Thymus (tissue), 11 donors: Measurements from ENCODE around the gene PCBP3. TPM values are rescaled to one million over a fixed set of nuclear protein-coding genes. Genes with fewer than 3 reads are reported as not detected.

Source experiments
- DNase-seq, 9 donors: peaks; one replicate each; pipeline ENCODE4 v3.0.0-alpha.2; 2013; ENCODE audit warnings: low spot score in 9 of 9, low read depth in 6 of 9, missing footprints in 1 of 9
- H3K27ac ChIP-seq, 2 donors: one replicate each; pipeline ENCODE4 v1.5.1; 2013; ENCODE audit warnings: control low read depth in 1 of 2, low read depth in 1 of 2, low read length in 1 of 2, mild to moderate bottlenecking in 1 of 2, moderate library complexity in 1 of 2
- H3K27me3 ChIP-seq, 2 donors: one replicate each; pipeline ENCODE4 v1.5.1; 2013; ENCODE audit warnings: low read length in 1 of 2; ENCODE audit not compliant: control insufficient read depth in 2 of 2, insufficient read depth in 1 of 2
- H3K36me3 ChIP-seq, 2 donors: one replicate each; pipeline ENCODE4 v1.5.1; 2013; ENCODE audit warnings: low read length in 1 of 2, mild to moderate bottlenecking in 1 of 2, moderate library complexity in 1 of 2; ENCODE audit not compliant: control insufficient read depth in 2 of 2, insufficient read depth in 2 of 2
- H3K4me1 ChIP-seq, 2 donors: one replicate each; pipeline ENCODE4 v1.5.1; 2013; ENCODE audit warnings: low read length in 2 of 2; ENCODE audit not compliant: control insufficient read depth in 2 of 2, insufficient read depth in 2 of 2
- H3K4me3 ChIP-seq, 2 donors: one replicate each; pipeline ENCODE4 v1.5.1; 2013; ENCODE audit warnings: low read length in 2 of 2, control low read depth in 1 of 2, mild to moderate bottlenecking in 1 of 2
- H3K9me3 ChIP-seq, 2 donors: one replicate each; pipeline ENCODE4 v1.5.1; 2013; ENCODE audit warnings: low read length in 1 of 2, mild to moderate bottlenecking in 1 of 2; ENCODE audit not compliant: control insufficient read depth in 2 of 2, insufficient read depth in 1 of 2
- WGBS: extraction: QIAGEN DNeasy Blood & Tissue Kit; methylation state at CpG from one replicate; pipeline ENCODE4 v1.1.7; 2013; 5-methylcytosine and 5-hydroxymethylcytosine counted together
- polyA plus RNA-seq: library from polyadenylated mRNA; stranded (reverse); fragments of 200-250 nt; gene quantifications from one replicate; pipeline ENCODE4 v1.2.3, GENCODE V29; 2013
- total RNA-seq: library from RNA; stranded (reverse); fragments of 120-200 nt; gene quantifications from one replicate; pipeline ENCODE4 v1.2.4, GENCODE V29; 2013
- donor health status: healthy.

The PCBP3 gene
- total and polyA plus RNA-seq, 2 donors, result 12.8 to 44.9 TPM

DNA sequence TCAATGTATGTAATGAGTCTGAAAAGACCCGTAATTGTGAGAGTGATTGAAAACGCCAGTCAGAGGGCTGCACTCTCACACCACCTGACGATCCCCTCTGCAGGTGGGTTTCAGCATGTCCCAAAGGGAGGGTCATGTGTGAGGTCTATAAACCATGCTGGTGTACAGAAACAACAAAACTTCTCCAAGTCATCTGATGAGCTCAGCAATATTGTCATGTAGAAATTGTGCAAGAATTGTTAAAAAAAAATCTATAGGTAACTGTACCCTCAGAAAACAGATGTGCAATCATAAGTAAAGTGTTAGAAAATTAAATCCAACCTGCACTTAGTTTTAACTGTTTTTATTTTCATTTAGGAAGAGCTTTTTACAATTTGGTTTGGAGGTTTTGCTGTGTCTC is 152.5 kb downstream of the PCBP3 start:
- Histone ChIP-seq H3K9me3 (no peaks in the 10 kb centered on the region), H3K36me3 (peaks cover 9 to 16% of the 10 kb centered on the region in 2 donors), H3K4me3 (no peak overlapping the region), H3K27me3 (no peaks in the 10 kb centered on the region), H3K4me1 (peaks cover 0 to 12% of the 10 kb centered on the region in 2 donors), H3K27ac (no peak overlapping the region)
- WGBS, result 87% methylated on average over 3 of the region's 3 CpGs
- DNase-seq, result no peak

DNA sequence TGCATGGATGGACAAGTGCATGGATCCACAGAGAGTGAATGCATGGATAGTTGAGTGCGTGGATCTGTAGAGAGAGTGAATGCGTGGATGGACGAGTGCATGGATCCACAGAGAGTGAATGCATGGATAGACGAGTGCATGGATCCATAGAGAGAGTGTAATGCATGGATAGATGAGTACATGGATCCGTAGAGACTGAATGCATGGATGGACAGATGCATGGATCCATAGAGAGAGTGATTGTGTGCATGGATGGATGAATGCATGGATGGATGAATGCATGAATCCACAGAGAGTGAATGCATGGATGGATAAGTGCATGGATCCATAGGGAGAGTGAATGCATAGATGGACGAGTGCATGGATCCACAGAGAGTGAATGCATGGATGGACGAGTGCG is 153.8 kb downstream of the PCBP3 start:
- no peak for DNase-seq
- 75% methylated on average over 8 of the region's 8 CpGs for WGBS
- H3K27ac ChIP-seq, result no peak overlapping the region

DNA sequence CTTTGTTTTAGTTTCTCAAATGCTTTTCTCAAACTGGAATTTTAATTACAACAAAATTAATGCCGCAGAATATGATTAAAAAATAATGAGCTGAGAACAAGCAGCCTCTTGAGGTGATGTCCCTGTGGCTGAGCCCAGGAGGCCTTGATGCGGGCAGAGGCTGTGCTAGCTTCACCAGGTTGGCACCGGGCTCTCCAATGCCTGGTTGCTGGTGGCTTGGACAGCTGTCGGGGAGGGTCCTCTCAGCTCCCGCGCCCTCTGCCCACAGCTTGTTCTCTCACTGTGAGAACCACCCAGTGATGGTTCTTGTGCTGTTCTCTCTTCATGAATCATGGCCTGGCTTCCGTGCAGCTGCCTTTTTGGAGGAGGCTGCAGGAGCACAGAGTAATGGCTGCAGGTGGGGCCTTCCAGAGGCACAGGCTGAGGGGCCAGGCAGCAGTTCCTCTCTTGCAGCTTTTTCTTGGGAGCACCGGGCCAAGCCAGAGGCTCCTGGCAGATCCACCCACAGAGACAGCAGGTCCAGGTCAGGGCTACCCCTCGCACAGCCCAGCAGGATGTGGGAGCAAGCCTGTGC is 156.3 kb downstream of the PCBP3 start:
- H3K36me3 ChIP-seq, result peaks cover 3 to 8% of the 10 kb centered on the region in 2 donors
- no peak for DNase-seq
- 96% methylated on average over 9 of the region's 9 CpGs for WGBS
- H3K27me3 ChIP-seq, result no peaks in the 10 kb centered on the region
- peak overlapping the region in 1 of 2 donors; percentile 47 for H3K27ac ChIP-seq
- no peak overlapping the region for H3K4me3 ChIP-seq
- peaks cover 7 to 45% of the 10 kb centered on the region in 2 donors for H3K4me1 ChIP-seq
- peaks cover 0 to 7% of the 10 kb centered on the region in 2 donors for H3K9me3 ChIP-seq

More for the DNA sequence above, 153.8 kb downstream of the PCBP3 start:
- H3K27me3 ChIP-seq, result no peaks in the 10 kb centered on the region
- no peaks in the 10 kb centered on the region for H3K9me3 ChIP-seq
- H3K4me1 ChIP-seq, result peaks cover 0 to 22% of the 10 kb centered on the region in 2 donors
- H3K36me3 ChIP-seq, result peaks cover 11 to 12% of the 10 kb centered on the region in 2 donors
- no peak overlapping the region for H3K4me3 ChIP-seq

DNA sequence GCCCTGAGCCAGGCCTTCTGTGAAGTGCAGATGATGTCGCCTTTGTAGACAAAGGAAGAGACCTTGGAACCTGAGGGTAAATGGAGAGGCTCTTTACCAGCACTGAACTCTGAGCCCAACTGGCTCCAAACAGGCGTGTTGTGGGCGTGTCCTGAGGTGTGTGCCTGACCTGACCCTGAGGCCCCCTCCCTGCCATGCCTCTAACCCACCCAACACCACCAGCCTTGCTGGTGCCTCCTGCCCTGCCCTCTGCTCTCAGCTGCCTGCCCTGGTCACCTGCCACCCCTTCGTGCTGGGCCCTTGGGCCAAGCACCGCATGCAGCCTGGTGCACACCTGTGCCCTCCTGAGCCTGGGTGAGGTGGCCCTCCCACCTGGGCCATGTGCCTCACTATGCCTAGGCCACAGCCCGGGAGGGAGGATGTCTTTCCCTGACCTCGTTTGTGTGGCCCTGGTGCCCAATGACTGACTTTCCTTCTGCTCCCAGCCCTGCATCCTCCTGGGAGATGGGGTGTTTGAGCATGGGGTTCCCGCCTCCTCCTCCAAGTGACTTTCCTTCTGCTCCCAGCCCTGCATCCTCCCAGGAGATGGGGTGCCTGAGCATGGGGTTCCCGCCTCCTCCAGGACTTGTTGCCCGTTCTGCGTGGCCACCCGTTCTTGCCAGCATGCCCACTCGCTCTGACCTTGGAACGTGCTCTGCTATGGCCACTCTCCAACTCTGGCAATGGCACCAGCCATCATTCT is 157.0 kb downstream of the PCBP3 start:
- H3K27me3 ChIP-seq, result no peaks in the 10 kb centered on the region
- H3K4me3 ChIP-seq, result no peak overlapping the region
- WGBS, result 96% methylated on average over 14 of the region's 14 CpGs
- DNase-seq, result no peak
- H3K4me1 ChIP-seq, result peaks cover 12 to 52% of the 10 kb centered on the region in 2 donors
- peaks cover 3 to 10% of the 10 kb centered on the region in 2 donors for H3K36me3 ChIP-seq
- H3K9me3 ChIP-seq, result peaks cover 0 to 7% of the 10 kb centered on the region in 2 donors
- H3K27ac ChIP-seq, result peak overlapping the region in 1 of 2 donors; percentile 47

DNA sequence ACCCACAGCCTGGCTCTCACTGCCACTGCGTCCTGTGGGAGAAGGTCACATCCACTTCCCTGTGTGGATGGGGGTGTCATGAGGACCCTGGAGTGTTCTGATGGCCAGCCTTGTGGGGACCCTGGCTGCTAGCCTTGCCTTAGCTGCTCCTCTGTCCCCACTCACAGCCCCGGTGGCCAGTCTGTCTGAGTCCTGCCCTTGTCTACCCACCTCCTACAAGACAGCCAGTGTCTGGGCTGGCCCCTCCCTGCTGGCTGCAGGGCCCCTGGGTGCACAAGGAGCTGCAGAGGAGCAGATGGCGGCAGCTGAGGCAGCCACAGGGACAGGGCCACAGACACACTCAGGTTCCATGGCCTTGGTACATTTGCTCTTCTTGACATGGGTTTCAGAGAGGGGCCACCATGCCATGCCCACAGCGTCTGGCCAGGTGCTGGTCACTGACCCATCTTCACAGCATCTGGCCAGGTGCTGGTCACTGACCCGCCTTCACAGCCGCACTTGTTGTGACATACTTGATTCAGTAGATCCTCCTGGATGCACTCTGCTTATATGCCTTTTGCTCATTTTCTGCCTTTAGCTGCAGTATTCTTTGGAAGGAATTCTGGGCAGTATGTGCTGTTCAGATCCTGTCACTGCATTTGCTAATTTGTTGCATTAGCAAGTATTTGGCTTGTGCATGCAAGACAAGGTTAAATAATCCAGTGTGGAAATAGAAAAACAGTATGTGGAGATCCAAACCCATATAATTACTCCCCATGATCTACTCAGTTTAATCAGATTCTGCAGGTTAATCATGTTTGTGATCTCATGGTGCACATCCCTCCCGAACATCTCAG is 157.8 kb downstream of the PCBP3 start:
- Histone ChIP-seq H3K36me3 (peaks cover 3 to 18% of the 10 kb centered on the region in 2 donors), H3K4me1 (peaks cover 12 to 57% of the 10 kb centered on the region in 2 donors), H3K27me3 (no peaks in the 10 kb centered on the region), H3K27ac (no peak overlapping the region), H3K9me3 (peaks cover 0 to 7% of the 10 kb centered on the region in 2 donors), H3K4me3 (no peak overlapping the region)
- no peak for DNase-seq
- WGBS, result 96% methylated on average over 7 of the region's 7 CpGs

DNA sequence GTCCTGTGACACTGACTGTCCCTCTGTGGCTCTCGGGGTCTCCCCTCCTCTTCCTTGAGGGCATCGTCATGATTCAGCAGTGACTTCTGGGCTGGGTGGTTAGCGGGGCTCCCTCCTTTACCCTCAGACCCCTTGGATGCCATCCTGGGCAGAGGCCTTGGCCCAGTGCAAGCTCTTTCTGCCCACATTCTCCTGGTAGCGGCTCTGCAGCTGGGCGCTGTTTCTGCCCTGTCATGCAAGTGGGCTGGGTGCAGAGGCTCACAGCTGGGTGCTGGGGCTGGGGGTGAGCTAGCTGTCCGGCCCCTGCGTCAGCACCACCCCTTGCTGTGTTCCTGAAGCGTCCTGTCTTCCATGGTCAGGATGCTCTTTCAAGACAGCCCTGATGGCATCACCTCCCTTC is 158.5 kb downstream of the PCBP3 start:
- no peak overlapping the region for H3K4me3 ChIP-seq
- H3K27me3 ChIP-seq, result no peaks in the 10 kb centered on the region
- peaks cover 12 to 57% of the 10 kb centered on the region in 2 donors for H3K4me1 ChIP-seq
- H3K27ac ChIP-seq, result peak overlapping the region in 1 of 2 donors; percentile 79
- H3K36me3 ChIP-seq, result peaks cover 6 to 18% of the 10 kb centered on the region in 2 donors
- no peak for DNase-seq
- H3K9me3 ChIP-seq, result peaks cover 0 to 7% of the 10 kb centered on the region in 2 donors
- WGBS, result 95% methylated on average over 8 of the region's 8 CpGs

DNA sequence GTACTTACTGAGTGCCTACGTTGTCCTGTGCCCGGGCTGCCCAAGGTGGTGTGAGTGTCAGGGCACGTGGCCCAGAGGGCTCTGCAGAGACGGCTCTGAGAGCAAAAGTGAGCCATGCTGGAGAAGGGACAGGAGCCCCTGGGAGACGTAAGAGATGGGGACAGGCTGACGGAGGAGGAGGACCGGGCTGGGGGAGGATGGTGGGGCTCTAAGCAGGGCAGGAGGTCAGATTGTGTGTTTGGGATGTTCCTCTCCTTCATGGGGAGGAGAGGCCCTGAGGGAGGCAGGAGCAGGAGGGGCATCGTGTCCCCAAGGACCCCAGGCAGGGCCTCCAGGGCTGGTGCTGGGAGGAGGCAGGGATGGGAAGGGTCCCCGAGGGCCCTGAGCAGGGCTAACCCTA is 158.9 kb downstream of the PCBP3 start:
- no peak for DNase-seq
- peaks cover 0 to 7% of the 10 kb centered on the region in 2 donors for H3K9me3 ChIP-seq
- no peak overlapping the region for H3K4me3 ChIP-seq
- H3K27me3 ChIP-seq, result no peaks in the 10 kb centered on the region
- WGBS, result 87% methylated on average over 9 of the region's 9 CpGs
- H3K27ac ChIP-seq, result peak overlapping the region in 1 of 2 donors; percentile 79
- peaks cover 12 to 57% of the 10 kb centered on the region in 2 donors for H3K4me1 ChIP-seq
- peaks cover 6 to 18% of the 10 kb centered on the region in 2 donors for H3K36me3 ChIP-seq

DNA sequence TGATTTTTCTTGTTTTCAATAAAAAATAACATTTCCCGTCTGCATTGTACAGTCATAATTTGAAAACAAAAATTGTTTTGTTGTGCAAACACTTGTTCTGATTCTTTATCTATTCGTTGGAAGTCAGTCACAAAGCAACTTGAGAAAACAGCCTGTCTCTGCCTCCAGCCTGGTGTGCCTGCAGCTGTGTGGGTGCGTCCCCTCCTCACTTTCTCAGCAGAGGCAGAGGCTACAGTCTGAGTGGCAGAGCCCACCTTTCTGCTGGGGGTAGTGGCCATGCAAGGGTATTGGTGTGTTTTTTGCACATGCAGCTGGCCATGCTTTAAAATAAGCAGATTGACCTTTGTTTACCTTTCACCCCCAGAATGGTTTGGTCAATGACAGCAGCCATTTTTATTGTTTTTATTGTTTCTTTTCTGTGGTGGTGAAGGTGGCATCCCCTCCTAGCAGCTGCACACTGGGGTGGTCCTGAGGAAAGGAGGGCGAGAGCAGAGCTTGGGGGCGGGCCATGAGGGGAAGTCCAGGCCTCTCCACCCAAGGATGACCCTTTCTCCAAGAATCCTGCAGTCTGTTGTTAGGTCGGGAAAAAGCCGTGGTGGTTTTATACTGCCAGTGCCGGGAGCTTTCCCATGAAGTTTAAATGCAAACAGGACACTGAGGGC is 159.6 kb downstream of the PCBP3 start:
- Histone ChIP-seq H3K27me3 (no peaks in the 10 kb centered on the region), H3K4me3 (no peak overlapping the region), H3K4me1 (peaks cover 12 to 57% of the 10 kb centered on the region in 2 donors), H3K36me3 (peaks cover 6 to 18% of the 10 kb centered on the region in 2 donors), H3K27ac (peak overlapping the region in 1 of 2 donors; percentile 79), H3K9me3 (peaks cover 0 to 7% of the 10 kb centered on the region in 2 donors)
- DNase-seq, result no peak
- WGBS, result 92% methylated on average over 8 of the region's 8 CpGs
